Measurements from ENCODE around the gene LCNL1. TPM values are rescaled to one million over a fixed set of nuclear protein-coding genes. Genes with fewer than 3 reads are reported as not detected.

Gene LCNL1
- total RNA-seq, 1 donor from 2014 or later = not detected

DNA sequence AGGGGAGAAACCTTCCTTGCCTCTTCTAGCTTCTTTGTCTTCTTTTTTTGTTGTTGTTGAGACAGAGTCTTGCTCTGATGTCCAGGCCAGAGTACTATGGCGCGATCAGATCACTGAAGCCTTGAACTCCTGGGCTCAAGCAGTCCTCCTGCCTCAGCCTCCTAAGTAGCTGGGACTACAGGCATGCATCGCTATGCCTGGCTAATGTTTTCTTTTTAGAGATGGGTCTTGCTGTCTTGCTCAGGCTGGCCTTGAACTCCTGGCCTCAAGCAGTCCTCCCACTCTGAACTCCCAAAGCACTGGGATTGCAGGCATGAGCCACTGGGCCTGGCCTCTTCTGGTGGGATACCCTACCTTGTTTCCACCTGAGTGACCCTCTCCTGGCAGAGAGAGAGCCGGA lies 6.1 kb downstream of the LCNL1 start:
- TF ChIP-seq, protein P1, sequence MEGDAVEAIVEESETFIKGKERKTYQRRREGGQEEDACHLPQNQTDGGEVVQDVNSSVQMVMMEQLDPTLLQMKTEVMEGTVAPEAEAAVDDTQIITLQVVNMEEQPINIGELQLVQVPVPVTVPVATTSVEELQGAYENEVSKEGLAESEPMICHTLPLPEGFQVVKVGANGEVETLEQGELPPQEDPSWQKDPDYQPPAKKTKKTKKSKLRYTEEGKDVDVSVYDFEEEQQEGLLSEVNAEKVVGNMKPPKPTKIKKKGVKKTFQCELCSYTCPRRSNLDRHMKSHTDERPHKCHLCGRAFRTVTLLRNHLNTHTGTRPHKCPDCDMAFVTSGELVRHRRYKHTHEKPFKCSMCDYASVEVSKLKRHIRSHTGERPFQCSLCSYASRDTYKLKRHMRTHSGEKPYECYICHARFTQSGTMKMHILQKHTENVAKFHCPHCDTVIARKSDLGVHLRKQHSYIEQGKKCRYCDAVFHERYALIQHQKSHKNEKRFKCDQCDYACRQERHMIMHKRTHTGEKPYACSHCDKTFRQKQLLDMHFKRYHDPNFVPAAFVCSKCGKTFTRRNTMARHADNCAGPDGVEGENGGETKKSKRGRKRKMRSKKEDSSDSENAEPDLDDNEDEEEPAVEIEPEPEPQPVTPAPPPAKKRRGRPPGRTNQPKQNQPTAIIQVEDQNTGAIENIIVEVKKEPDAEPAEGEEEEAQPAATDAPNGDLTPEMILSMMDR (conservative IDR thresholded peaks at IDR 0.05; ENCODE audit: low read depth, low read length) = no peak
- DNase-seq (ENCODE audit: low read depth) = no peak
- H3K4me3 ChIP-seq (ENCODE audit: low read depth, low read length) = no peak overlapping the region

GRCh38 chr9:136990242-136990911 lies 7.6 kb downstream of the LCNL1 start:
- H3K4me3 ChIP-seq (ENCODE audit: low read depth, low read length) = no peak overlapping the region
- DNase-seq (ENCODE audit: low read depth) = no peak
- TF ChIP-seq, protein P1 (conservative IDR thresholded peaks at IDR 0.05; ENCODE audit: low read depth, low read length) = no peak

GRCh38 chr9:136991993-136992818 lies 9.4 kb downstream of the LCNL1 start, which contains the start of gene PAXX:
PAXX (plus strand) TSS chr9:136992422; CDS start chr9:136992444, 22 bp downstream.
- DNase-seq (ENCODE audit: low read depth) = peak; percentile 23
- TF ChIP-seq, protein P1 (conservative IDR thresholded peaks at IDR 0.05; ENCODE audit: low read depth, low read length) = no peak
- peak within 1 kb of the TSS; percentile 84 for H3K4me3 ChIP-seq (ENCODE audit: low read depth, low read length)

- DNase-seq (ENCODE audit: low read depth) = no peak
- TF ChIP-seq, protein P1 (conservative IDR thresholded peaks at IDR 0.05; ENCODE audit: low read depth, low read length) = no peak
- peak overlapping the region; percentile 84 for H3K4me3 ChIP-seq (ENCODE audit: low read depth, low read length)
Measured at GRCh38 chr9:136992819-136993369, 10.1 kb downstream of the LCNL1 start.

GRCh38 chr9:136994180-136994887 lies 11.5 kb downstream of the LCNL1 start:
- no peak overlapping the region for H3K4me3 ChIP-seq (ENCODE audit: low read depth, low read length)

DNA sequence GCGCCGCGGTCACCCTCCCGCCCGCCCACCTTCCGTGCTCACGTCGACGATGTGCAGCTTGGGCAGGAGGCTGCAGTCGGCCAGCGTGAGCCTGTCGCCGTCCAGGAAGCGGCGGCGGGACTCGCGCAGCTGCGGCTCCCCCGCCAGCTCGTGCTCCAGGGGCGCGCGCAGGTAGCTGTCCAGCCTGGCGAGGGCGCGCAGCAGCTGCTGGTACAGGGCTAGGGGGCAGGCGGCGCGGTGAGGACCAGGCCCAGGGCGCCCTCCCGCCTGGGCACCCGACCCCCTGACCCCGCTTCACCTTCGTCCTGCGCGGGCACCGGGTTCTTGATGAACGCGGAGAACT lies 12.1 kb downstream of the LCNL1 start:
- no peak for DNase-seq (ENCODE audit: low read depth)
- no peak overlapping the region for H3K4me3 ChIP-seq (ENCODE audit: low read depth, low read length)
- TF ChIP-seq, protein P1 (conservative IDR thresholded peaks at IDR 0.05; ENCODE audit: low read depth, low read length) = no peak

More at GRCh38 chr9:136994180-136994887, 11.5 kb downstream of the LCNL1 start:
- TF ChIP-seq, protein P1 (conservative IDR thresholded peaks at IDR 0.05; ENCODE audit: low read depth, low read length) = no peak
- no peak for DNase-seq (ENCODE audit: low read depth)

All from epithelial cell of proximal tubule (primary cell).